ENCODE results near the gene SLC35B2. TPM values are rescaled to one million over a fixed set of nuclear protein-coding genes. Genes with fewer than 3 reads are reported as not detected.

Gene SLC35B2
- total RNA-seq, 1 donor from 2014 or later = 37.3 TPM

DNA sequence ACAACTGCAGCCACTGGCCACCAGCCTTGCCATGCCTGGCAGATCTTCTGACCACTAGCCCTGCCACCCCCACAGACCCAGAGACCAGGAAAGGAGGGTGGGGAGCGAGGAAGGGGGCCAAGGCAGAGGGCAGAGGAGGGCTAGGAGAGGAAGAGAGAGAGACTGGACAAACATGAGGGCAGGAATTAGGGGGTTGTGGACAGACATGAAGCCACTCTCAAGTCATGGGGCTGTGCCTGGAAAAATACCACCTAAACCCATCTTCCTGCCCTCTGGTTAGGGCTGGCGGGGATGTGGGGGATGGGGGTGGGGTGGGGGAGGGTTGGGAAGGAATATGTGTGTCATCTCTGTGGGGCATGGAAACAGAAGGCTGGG lies 35.4 kb downstream of the SLC35B2 start:
- no peak for DNase-seq

DNA sequence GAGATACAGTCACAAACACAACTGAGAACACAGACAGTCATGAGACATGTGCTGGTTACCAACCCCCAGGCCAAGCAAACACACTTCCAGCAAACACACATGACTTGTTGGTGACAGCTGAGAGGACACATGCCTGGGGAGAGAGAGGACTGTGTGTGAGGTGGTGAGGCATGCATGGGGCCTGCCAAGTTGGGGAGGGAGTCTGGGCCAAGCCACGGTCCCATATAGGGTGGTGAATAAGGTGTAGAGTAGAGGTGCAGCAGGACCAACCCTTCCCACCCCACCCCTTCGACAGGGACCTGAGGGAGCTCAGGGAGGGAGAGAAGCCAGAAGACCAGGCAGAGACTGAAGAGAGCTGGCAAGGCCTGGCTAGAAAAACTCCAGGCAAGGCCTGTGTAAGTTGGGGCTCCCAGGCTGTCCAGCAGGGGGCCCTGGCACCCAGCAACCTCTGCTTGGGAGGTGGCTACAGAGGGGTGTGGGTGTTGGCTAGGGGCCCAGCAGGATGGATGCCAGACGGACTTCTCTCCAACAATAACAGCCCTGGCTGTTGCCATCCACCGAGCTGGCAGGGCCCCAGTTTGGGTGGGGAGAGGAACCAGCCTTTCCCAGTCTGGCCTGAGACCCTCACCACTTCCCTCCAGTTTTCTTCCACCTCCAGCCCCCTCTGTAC lies 35.9 kb downstream of the SLC35B2 start:
- peak; percentile 97 for DNase-seq

DNA sequence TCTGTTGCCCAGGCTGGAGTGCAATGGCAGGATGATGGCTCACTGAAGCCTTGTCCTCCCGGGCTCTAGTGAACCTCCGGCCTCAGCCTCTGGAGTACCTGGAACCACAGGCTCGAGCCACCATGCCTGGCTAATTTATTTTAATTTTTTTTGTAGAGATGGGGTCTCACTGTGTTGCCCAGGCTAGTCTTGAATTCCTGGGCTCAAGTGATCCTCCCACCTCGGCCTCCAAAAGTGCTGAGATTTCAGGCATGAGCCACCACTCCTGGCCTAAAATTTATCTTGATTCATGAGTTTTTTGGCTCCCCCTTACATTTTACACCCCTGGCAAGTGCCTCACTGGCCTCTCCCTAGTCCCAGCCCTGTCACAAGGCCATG lies 36.4 kb downstream of the SLC35B2 start:
- DNase-seq = no peak

DNA sequence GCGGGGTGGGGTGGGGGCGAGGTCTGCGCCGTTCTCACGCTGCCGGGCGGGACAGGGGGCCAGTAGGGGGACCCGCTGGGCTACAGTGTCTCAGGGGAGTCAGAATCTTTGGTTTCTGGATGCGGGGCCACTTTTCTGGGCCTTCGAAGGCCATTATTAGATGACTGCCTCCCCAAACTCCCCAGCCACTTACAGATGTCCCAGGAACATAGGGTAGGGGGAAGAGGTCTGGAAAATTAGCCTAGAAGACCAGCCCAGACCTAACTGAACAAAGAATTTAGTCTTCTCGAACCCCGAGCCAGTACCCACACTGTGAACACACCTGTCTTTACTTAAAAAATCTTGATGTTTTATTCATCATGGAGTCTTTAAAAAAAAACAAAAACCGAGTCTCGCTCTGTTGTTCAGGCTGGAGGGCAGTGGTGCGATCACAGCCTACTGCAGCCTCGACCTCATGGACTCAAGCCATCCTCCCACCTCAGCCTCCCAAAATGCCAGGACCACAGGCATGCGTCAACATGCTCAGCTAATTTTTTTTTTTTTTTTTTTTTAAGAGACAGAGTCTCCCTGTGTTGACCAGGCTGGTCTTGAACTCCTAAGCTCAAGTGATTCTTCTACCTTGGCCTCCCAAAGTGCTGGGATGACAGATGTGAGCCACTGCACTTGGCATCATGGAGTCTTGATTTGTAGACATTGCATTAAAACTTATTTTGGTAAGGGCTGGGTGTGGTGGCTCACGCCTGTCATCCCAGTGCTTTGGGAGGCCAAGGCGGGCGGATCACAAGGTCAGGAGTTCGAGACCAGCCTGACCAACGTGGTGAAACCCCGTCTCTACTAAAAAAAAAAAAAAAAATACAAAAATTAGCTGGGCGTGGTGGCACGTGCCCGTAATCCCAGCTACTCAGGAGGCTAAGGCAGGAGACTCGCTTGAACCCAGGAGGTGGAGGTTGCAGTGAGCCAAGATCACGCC lies 37.2 kb downstream of the SLC35B2 start:
- no peak for DNase-seq

DNA sequence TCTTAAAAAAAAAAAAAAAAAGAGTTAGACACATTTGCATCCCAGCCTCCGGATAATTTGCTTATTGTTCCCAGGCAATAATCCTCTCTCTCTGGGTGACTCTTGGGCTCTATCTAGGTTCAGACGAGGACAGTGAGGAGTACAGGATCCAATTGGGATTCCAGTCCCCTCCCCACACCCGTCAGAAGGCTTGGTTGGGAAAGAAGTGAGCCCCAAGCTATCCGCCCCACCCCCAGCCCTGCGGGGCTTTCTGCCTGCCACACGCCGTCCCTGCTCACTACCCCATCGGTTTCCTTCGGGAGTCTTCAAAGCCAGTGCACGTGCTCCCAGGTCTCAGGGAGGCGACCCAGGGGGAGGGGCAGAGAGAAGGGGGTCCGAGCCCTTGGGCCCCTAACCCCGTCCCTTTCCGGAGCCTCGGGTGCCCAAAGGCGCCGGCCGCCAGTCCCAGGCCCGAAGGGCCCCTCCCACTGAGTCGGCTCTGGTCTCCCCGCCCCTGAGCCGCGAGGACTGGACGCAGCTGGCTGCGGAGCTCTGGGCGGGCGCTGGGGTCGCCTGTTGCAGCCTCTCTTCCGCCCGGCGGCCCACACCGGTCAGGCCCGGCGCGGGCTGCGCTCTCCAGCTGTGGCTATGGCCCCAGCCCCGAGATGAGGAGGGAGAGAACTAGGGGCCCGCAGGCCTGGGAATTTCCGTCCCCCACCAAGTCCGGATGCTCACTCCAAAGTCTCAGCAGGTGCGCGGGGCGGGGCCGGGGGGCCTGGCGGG lies 38.1 kb downstream of the SLC35B2 start:
- DNase-seq = peak; percentile 95

DNA sequence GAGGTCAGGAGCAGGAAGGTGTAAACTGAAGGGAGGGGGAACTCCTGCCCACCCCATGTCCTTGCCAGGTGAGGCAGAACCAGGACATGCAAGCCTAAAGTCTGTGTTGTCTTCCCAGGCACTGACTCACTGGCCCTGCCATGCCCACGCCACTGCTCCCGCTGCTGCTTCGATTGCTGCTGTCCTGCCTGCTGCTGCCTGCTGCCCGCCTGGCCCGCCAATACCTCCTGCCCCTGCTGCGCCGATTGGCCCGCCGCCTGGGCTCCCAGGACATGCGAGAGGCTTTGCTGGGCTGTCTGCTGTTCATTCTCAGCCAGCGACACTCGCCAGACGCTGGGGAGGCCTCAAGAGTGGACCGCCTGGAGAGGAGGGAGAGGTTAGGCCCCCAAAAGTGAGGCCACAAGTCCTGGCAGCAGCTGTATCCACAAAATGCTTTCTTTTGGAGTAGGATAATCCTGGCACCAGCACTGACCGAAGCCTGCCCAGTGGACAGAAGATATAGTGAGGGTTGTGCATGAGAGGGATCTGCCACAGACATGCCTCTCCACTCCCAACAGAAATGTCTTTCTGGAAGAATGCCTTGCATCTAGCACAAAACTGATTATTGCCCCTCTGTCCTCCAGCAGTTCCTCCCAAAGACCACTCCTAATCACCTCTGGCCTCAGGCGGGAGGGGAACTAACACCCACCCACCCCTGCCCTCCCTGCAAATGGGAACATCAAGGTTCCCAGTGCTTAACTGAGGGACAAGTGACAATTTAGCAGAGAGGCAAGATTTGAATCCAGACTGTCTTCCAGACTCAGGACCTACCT lies 39.8 kb downstream of the SLC35B2 start:
- peak; percentile 87 for DNase-seq

DNA sequence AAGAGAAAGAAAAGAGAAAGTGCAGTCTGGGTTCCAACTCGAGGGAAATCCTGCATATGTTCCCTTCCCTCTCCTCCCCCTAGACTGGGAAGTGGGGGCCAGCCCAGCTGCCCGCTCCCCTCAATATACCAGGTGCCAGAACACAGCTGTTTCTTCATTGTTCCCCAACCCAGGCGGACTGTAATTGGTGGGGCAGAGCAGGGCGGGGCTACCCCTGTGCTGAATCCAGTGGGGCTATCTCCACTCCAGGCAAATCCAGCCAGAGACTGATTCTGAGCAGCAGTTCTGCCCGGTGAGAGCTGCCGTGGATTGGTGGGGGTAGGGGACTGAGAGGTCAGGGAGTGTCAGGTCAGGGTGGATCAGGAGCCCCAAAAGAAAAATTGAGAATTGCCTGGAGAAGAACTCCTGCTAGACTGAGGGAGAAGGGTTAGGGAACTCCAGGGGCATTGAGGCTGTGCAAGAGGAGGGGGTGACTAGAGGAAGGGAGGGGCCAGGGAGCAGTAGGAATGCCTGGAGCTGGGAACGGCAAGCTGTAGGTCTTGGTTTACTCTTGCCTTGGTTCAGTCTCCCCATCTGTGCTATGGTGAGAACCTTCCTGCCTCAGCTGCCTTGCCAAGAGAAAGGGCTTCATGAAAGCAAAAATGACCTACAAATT lies 40.5 kb downstream of the SLC35B2 start, which contains the start of gene MYMX:
TSS of gene MYMX (plus strand) at position 250 of the 655 bp plus-strand sequence. CDS start 546 bp downstream, outside the sequence.
- DNase-seq = peak; percentile 95

DNA sequence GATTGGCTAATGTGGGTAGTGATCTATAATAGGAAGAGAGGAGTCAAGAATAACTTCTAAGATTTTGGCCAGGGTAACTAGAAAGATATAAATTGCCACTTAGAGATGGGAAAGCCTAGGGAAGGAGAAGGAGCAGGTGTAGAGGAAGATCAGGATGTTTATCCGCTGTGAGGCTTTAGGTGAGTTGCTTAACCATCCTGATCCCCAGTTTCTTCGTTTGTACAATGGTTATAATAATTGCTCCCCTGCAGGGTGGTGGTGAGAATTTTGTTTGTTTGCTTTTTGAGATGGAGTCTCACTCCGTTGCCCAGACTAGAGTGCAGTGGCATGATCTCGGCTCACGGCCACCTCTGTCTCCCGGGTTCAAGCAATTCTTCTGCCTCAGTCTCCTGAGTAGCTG lies 43.0 kb downstream of the SLC35B2 start:
- no peak for DNase-seq

DNA sequence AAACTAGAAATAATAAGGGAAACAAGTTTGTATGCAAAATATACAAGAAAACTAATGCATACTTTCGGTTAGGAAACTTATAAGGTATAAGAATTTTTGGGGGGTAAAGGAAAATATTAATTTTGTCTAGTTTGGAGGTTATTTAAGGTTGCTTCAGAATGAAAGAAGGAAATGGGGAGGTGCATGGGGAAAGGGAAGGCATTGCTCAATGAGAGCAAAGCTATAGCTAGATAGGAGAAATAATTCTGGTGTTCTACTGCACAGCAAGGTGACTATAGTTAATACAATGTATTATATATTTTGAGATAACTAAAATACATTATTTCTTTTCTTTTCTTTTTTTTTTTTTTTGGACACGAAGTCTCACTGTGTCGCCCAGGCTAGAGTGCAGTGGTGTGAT lies 46.0 kb downstream of the SLC35B2 start:
- no peak for DNase-seq

DNA sequence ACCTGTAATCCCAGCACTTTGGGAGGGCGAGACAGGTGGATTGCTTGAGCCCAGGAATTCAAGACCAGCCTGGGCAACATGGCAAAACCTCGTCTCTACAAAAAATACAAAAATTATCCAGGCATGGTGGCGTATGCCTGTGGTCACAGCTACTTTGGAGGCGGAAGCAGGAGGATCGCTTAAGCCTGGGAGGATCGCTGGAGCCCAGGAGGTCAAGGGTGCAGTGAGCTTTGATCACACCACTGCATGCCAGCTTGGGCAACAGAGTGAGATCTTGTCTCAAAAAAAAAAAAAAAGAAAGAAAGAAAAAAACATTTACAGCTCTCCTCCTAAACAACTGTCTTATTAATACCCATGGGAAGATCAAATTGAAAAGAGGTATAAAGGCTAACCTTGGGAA lies 49.4 kb downstream of the SLC35B2 start:
- no peak for DNase-seq

Small RNA genes within 50 kb of the gene (small RNA-seq; reads per million reads assigned to genes)
- gene RN7SL811P (ENCODE audit: low replicate concordance) = not detected

Other genes with a start within 250 kb of the SLC35B2 start
- gene MRPL14, start 130.1 kb downstream of the SLC35B2 start, total RNA-seq = 32.3 TPM
- 18.1 TPM for gene TMEM63B, start 130.0 kb downstream of the SLC35B2 start, total RNA-seq
- 0.72 TPM for gene CAPN11, start 98.7 kb downstream of the SLC35B2 start, total RNA-seq
- 9.1 TPM for gene MYMX, start 40.6 kb downstream of the SLC35B2 start, total RNA-seq
- 49.5 TPM for gene SLC29A1, start 33.9 kb downstream of the SLC35B2 start, total RNA-seq
- gene HSP90AB1, start 10.4 kb downstream of the SLC35B2 start, total RNA-seq = 631 TPM
- 8.1 TPM for gene NFKBIE, start 8.0 kb upstream of the SLC35B2 start, total RNA-seq
- under 0.01 TPM for gene TMEM151B, start 12.9 kb upstream of the SLC35B2 start, total RNA-seq
- 19.6 TPM for gene AARS2, start 55.8 kb upstream of the SLC35B2 start, total RNA-seq
- not detected for gene SPATS1, start 85.1 kb upstream of the SLC35B2 start, total RNA-seq
- gene CDC5L, start 130.2 kb upstream of the SLC35B2 start, total RNA-seq = 38.5 TPM

Measured in tongue (tissue), 3 donors.